ENCODE measurements around the gene MRPL14. TPM values are rescaled to one million over a fixed set of nuclear protein-coding genes. Genes with fewer than 3 reads are reported as not detected.
A peak's percentile ranks its signal among the peaks of the same experiment; 100 is the strongest.

The MRPL14 gene
- total and polyA plus RNA-seq, 10 of the 15 experiments (the other 5 are each of a cell fraction or from before 2014, with no cell fraction given) = 80.5 to 294 (median 122) TPM

DNA sequence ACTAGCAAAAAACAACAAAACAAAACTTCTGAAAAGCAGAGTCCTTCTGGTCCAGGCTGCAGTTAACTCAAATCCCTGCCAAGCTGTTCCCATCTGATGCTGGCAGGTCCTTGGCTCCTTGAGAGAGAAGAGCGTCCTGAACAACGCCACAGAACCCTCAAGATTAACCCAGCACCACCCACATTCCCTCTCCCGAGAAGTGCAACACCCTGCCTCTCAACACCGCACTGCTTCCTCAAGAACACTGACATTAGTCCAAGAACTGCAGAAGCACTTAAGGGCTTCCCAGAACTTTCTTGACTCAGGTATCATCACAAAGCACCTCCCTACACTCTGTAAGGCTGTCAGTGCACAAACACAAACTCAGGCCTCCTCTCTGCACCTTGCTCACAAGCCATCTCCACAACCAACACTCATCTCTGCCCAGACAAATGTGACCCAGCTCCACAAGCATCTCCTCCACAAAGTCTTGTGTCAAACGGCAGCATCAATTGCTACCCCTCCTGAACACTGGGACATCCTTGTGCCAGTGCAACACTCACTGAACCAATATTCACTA, 7.5 kb downstream of the MRPL14 start:
- Histone ChIP-seq H4K20me1 (ENCODE audit: control insufficient read depth, insufficient read depth) (peaks cover 9% of the 10 kb centered on the region; the same call in 1 of the 2 replicates), H3K4me2 (ENCODE audit: control insufficient read depth, insufficient read depth) (peak overlapping the region; percentile 46; the same call in 1 of the 2 replicates), H3K79me2 (ENCODE audit: control insufficient read depth, insufficient read depth, low read length) (peaks cover 86% of the 10 kb centered on the region), H3K36me3 (ENCODE audit: control insufficient read depth in 2 of 2, insufficient read depth in 2 of 2, low read length in 1 of 2) (peaks cover 0 to 6% of the 10 kb centered on the region in 2 experiments; a peak in 2 of 4 replicates), H3K4me3 (no peak overlapping the region), H3K9me3 (replicated peaks; ENCODE audit: control insufficient read depth, insufficient read depth, low read length) (no peaks in the 10 kb centered on the region), H3K27me3 (replicated peaks in 1 of 2; ENCODE audit: control insufficient read depth in 2 of 2, insufficient read depth in 2 of 2, low read length in 1 of 2) (no peaks in the 10 kb centered on the region), H3K4me1 (ENCODE audit: control insufficient read depth, insufficient read depth, low read length) (peaks cover 23% of the 10 kb centered on the region), H3K27ac (ENCODE audit: control insufficient read depth, insufficient read depth) (no peak overlapping the region), H3K9ac (ENCODE audit: control insufficient read depth, insufficient read depth, low read length) (no peak overlapping the region), H2AFZ (ENCODE audit: control insufficient read depth, low read depth, low read length) (no peak overlapping the region)
- WGBS (ENCODE audit: insufficient coverage, insufficient replicate concordance, low lambda C conversion rate, missing lambda C conversion rate) = 58% methylated on average over 5 of the region's 5 CpGs
- in situ Hi-C loops (cut with MboI) (no loop called here), intact Hi-C loops (cut with micrococcal nuclease; ENCODE audit: unreplicated experiment) (no loop called here)
- RAD21 ChIA-PET (ENCODE audit: unreplicated experiment) = no interaction called here
- SMC1A ChIA-PET (ENCODE audit: uncharacterized antibody, unreplicated experiment) = no interaction called here
- FAIRE-seq (no peak), ATAC-seq (no peak), DNase-seq (ENCODE audit: low read depth, low spot score) (no peak)
- no TSS peak for BruUV-seq (replicated peaks)
- CTCF ChIA-PET = interaction anchor here (1.6 kb wide), 1 partner anchor 22 kb away, joined by 5 read pairs; no protein-coding TSS in a partner anchor
- POLR2A ChIA-PET = interaction anchor here (0.5 kb wide), 1 partner anchor 486 kb away, joined by 3 read pairs; no protein-coding TSS in a partner anchor
- TF ChIP-seq, protein P1, sequence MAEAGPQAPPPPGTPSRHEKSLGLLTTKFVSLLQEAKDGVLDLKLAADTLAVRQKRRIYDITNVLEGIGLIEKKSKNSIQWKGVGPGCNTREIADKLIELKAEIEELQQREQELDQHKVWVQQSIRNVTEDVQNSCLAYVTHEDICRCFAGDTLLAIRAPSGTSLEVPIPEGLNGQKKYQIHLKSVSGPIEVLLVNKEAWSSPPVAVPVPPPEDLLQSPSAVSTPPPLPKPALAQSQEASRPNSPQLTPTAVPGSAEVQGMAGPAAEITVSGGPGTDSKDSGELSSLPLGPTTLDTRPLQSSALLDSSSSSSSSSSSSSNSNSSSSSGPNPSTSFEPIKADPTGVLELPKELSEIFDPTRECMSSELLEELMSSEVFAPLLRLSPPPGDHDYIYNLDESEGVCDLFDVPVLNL (IDR thresholded peaks at IDR 0.05; ENCODE audit: low read depth, low read length) = no peak
- no peak for TF ChIP-seq RELA (IDR thresholded peaks at IDR 0.05; ENCODE audit: borderline replicate concordance, partially characterized antibody)
- TF ChIP-seq, protein P2, sequence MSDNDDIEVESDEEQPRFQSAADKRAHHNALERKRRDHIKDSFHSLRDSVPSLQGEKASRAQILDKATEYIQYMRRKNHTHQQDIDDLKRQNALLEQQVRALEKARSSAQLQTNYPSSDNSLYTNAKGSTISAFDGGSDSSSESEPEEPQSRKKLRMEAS (IDR thresholded peaks at IDR 0.05; ENCODE audit: low read depth, low read length) = no peak
- TF ChIP-seq PAX5 (IDR thresholded peaks at IDR 0.05; ENCODE audit: borderline replicate concordance, low read depth, low read length) = no peak
- TF ChIP-seq, protein P3, sequence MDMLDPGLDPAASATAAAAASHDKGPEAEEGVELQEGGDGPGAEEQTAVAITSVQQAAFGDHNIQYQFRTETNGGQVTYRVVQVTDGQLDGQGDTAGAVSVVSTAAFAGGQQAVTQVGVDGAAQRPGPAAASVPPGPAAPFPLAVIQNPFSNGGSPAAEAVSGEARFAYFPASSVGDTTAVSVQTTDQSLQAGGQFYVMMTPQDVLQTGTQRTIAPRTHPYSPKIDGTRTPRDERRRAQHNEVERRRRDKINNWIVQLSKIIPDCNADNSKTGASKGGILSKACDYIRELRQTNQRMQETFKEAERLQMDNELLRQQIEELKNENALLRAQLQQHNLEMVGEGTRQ (IDR thresholded peaks at IDR 0.05; ENCODE audit: borderline replicate concordance, low read depth, low read length) = no peak
- TF ChIP-seq ZNF24 (IDR thresholded peaks at IDR 0.05) = no peak
- no peak for TF ChIP-seq SUPT20H (IDR thresholded peaks at IDR 0.05; ENCODE audit: borderline replicate concordance, control insufficient read depth, low read depth, low read length)
- TF ChIP-seq, protein P4, sequence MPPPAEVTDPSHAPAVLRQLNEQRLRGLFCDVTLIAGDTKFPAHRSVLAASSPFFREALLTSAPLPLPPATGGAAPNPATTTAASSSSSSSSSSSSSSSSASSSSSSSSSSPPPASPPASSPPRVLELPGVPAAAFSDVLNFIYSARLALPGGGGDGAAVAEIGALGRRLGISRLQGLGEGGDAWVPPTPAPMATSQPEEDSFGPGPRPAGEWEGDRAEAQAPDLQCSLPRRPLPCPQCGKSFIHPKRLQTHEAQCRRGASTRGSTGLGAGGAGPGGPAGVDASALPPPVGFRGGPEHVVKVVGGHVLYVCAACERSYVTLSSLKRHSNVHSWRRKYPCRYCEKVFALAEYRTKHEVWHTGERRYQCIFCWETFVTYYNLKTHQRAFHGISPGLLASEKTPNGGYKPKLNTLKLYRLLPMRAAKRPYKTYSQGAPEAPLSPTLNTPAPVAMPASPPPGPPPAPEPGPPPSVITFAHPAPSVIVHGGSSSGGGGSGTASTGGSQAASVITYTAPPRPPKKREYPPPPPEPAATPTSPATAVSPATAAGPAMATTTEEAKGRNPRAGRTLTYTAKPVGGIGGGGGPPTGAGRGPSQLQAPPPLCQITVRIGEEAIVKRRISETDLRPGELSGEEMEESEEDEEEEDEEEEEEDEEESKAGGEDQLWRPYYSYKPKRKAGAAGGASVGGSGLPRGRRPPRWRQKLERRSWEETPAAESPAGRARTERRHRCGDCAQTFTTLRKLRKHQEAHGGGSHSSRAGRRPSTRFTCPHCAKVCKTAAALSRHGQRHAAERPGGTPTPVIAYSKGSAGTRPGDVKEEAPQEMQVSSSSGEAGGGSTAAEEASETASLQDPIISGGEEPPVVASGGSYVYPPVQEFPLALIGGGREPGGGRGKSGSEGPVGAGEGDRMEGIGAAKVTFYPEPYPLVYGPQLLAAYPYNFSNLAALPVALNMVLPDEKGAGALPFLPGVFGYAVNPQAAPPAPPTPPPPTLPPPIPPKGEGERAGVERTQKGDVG (CRISPR knock-in tag; IDR thresholded peaks at IDR 0.05) = no peak
- no peak for TF ChIP-seq ZNF622 (IDR thresholded peaks at IDR 0.05)
- no peak for TF ChIP-seq KLF5 (IDR thresholded peaks at IDR 0.05; ENCODE audit: partially characterized antibody)
- TF ChIP-seq SREBF2 (IDR thresholded peaks at IDR 0.05; ENCODE audit: low read length) = no peak
- TF ChIP-seq, protein P5, sequence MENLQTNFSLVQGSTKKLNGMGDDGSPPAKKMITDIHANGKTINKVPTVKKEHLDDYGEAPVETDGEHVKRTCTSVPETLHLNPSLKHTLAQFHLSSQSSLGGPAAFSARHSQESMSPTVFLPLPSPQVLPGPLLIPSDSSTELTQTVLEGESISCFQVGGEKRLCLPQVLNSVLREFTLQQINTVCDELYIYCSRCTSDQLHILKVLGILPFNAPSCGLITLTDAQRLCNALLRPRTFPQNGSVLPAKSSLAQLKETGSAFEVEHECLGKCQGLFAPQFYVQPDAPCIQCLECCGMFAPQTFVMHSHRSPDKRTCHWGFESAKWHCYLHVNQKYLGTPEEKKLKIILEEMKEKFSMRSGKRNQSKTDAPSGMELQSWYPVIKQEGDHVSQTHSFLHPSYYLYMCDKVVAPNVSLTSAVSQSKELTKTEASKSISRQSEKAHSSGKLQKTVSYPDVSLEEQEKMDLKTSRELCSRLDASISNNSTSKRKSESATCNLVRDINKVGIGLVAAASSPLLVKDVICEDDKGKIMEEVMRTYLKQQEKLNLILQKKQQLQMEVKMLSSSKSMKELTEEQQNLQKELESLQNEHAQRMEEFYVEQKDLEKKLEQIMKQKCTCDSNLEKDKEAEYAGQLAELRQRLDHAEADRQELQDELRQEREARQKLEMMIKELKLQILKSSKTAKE (IDR thresholded peaks at IDR 0.05; ENCODE audit: low read depth, poor library complexity, severe bottlenecking) = no peak
- TF ChIP-seq ZNF274 (IDR thresholded peaks at IDR 0.05; ENCODE audit: insufficient read depth, insufficient read length) = no peak
- TF ChIP-seq, protein P6, sequence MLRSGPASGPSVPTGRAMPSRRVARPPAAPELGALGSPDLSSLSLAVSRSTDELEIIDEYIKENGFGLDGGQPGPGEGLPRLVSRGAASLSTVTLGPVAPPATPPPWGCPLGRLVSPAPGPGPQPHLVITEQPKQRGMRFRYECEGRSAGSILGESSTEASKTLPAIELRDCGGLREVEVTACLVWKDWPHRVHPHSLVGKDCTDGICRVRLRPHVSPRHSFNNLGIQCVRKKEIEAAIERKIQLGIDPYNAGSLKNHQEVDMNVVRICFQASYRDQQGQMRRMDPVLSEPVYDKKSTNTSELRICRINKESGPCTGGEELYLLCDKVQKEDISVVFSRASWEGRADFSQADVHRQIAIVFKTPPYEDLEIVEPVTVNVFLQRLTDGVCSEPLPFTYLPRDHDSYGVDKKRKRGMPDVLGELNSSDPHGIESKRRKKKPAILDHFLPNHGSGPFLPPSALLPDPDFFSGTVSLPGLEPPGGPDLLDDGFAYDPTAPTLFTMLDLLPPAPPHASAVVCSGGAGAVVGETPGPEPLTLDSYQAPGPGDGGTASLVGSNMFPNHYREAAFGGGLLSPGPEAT (IDR thresholded peaks at IDR 0.05; ENCODE audit: low read depth) = no peak

All from GM12878 (cell line).